Neural cell (in vitro differentiated cells): ENCODE measurements around the gene NPTXR. TPM values are rescaled to one million over a fixed set of nuclear protein-coding genes. Genes with fewer than 3 reads are reported as not detected.
"Not testable (repeated sequence)": the region's sequence is repeated elsewhere in the genome, so short reads cannot be mapped to it uniquely, and the experiment has no call there.

Source experiments
- H2AFZ ChIP-seq: fragments of 200-600, 300-800 bp; sonication (generic), shearing (Covaris generic); 2 replicates; pipeline ENCODE4 v1.6.0; 2014; ENCODE audit warnings: low read depth, mild to moderate bottlenecking, antibody characterized with exemption, low read length, moderate library complexity
- H3F3A ChIP-seq: fragments of 200-600 bp; shearing (Covaris generic); 2 replicates; pipeline ENCODE4 v1.6.1; 2016; ENCODE audit warnings: mild to moderate bottlenecking, moderate library complexity, mixed read lengths, antibody characterized with exemption, low read length; ENCODE audit not compliant: insufficient read depth, poor library complexity, severe bottlenecking
- H3K27ac ChIP-seq: fragments of 200-600, 300-800 bp; sonication (generic), shearing (Covaris generic); 2 replicates; pipeline ENCODE4 v1.5.1; 2014; ENCODE audit warnings: mild to moderate bottlenecking, low read length, moderate library complexity
- H3K27me3 ChIP-seq: fragments of 300-800, 200-600 bp; sonication (generic), shearing (Covaris generic); 2 replicates; pipeline ENCODE4 v1.6.0; 2014; ENCODE audit warnings: mild to moderate bottlenecking, low read depth, low read length, moderate library complexity; ENCODE audit not compliant: insufficient read depth
- H3K36me3 ChIP-seq: fragments of 300-800, 200-600 bp; sonication (generic), shearing (Covaris generic); 2 replicates; pipeline ENCODE4 v1.5.1; 2014; ENCODE audit warnings: mild to moderate bottlenecking, antibody characterized with exemption, low read length, moderate library complexity; ENCODE audit not compliant: insufficient read depth
- H3K4me2 ChIP-seq: fragments of 300-800, 200-600 bp; sonication (generic), shearing (Covaris generic); 2 replicates; pipeline ENCODE4 v1.6.0; 2014; ENCODE audit warnings: mild to moderate bottlenecking, low read length
- H3K4me3 ChIP-seq: fragments of 300-800, 200-600 bp; sonication (generic), shearing (Covaris generic); 2 replicates; pipeline ENCODE4 v1.5.1; 2014; ENCODE audit warnings: mild to moderate bottlenecking, low read length, moderate library complexity
- H3K79me2 ChIP-seq: fragments of 200-600 bp; shearing (Covaris generic); replicated peaks from 2 replicates; pipeline ENCODE4 v1.6.0; 2014; ENCODE audit warnings: mild to moderate bottlenecking, low read length, moderate library complexity; ENCODE audit not compliant: insufficient read depth
- H3K9ac ChIP-seq: fragments of 300-800, 200-600 bp; sonication (generic), shearing (Covaris generic); 2 replicates; pipeline ENCODE4 v1.6.1; 2016; ENCODE audit warnings: mild to moderate bottlenecking, low read length, mixed read lengths
- H3K9me2 ChIP-seq: fragments of 200-600 bp; shearing (Covaris generic); 2 replicates; pipeline ENCODE4 v1.6.1; 2016; ENCODE audit warnings: mild to moderate bottlenecking, low read length, mixed read lengths; ENCODE audit not compliant: insufficient read depth
- H3K9me3 ChIP-seq: fragments of 200-600, 300-800 bp; sonication (generic), shearing (Covaris generic); 2 replicates; pipeline ENCODE4 v1.6.1; 2016; ENCODE audit warnings: mild to moderate bottlenecking, mixed run types, low read length, moderate library complexity, mixed read lengths
- H4K20me1 ChIP-seq: fragments of 200-600 bp; shearing (Covaris generic); 2 replicates; pipeline ENCODE4 v1.6.1; 2016; ENCODE audit warnings: mild to moderate bottlenecking, mixed run types; ENCODE audit not compliant: insufficient read depth
- CTCF ChIP-seq: fragments of 450-650 bp; IDR thresholded peaks from 2 replicates; pipeline ENCODE4 v1.5.1; 2014; ENCODE audit warnings: antibody characterized with exemption, mild to moderate bottlenecking, moderate library complexity; ENCODE audit not compliant: poor library complexity, severe bottlenecking
- EP300 ChIP-seq: fragments of 450-650 bp; conservative IDR thresholded peaks from 2 replicates; pipeline ENCODE4 v1.6.1; 2014; ENCODE audit warnings: antibody characterized with exemption, mild to moderate bottlenecking, moderate library complexity; ENCODE audit not compliant: poor library complexity, severe bottlenecking
- EZH2 ChIP-seq: fragments of 200-600, 300-800 bp; shearing (Covaris generic), sonication (generic); IDR thresholded peaks from 2 replicates; pipeline ENCODE4 v1.6.1; 2014; ENCODE audit warnings: antibody characterized with exemption, low read length, borderline replicate concordance, mild to moderate bottlenecking; ENCODE audit not compliant: insufficient read depth, poor library complexity, severe bottlenecking
- MXI1 ChIP-seq: fragments of 450-650 bp; conservative IDR thresholded peaks from 2 replicates; pipeline ENCODE4 v1.6.1; 2014; ENCODE audit warnings: antibody characterized with exemption, mild to moderate bottlenecking; ENCODE audit not compliant: poor library complexity, severe bottlenecking
- POLR2AphosphoS5 ChIP-seq: IDR thresholded peaks from 2 replicates; pipeline ENCODE4 v1.6.1; 2012
- RAD21 ChIP-seq: fragments of 450-650 bp; conservative IDR thresholded peaks from 2 replicates; pipeline ENCODE4 v1.6.1; 2014; ENCODE audit warnings: antibody characterized with exemption, mild to moderate bottlenecking, moderate library complexity
- SMC3 ChIP-seq: fragments of 450-650 bp; conservative IDR thresholded peaks from 2 replicates; pipeline ENCODE4 v1.6.1; 2014; ENCODE audit warnings: antibody characterized with exemption, mild to moderate bottlenecking, moderate library complexity; ENCODE audit not compliant: poor library complexity
- TAF1 ChIP-seq: IDR thresholded peaks from 2 replicates; pipeline ENCODE4 v1.6.1; 2012; ENCODE audit warnings: low read depth
- polyA plus RNA-seq: library from polyadenylated mRNA; depleted of rRNA; stranded (reverse); fragments of >200 nt; gene quantifications from 2 replicates; pipeline ENCODE4 v1.2.3, GENCODE V29; 2014
- TF ChIP-seq, protein P1 (sequence below): IDR thresholded peaks from 2 replicates; pipeline ENCODE4 v1.6.1; 2012; ENCODE audit warnings: borderline replicate concordance

The NPTXR gene
- polyA plus RNA-seq, 1 donor from 2014 or later, result 17.0 TPM

GRCh38 chr22:38859581-38860282 is 15.9 kb upstream of the NPTXR start:
- Histone ChIP-seq H3K4me2 (no peak overlapping the region), H3K4me3 (no peak overlapping the region), H3K9ac (no peak overlapping the region), H3K27me3 (no peaks in the 10 kb centered on the region), H3F3A (no peaks in the 10 kb centered on the region), H2AFZ (no peak overlapping the region), H3K27ac (no peak overlapping the region), H3K9me2 (no peaks in the 10 kb centered on the region), H4K20me1 (no peaks in the 10 kb centered on the region), H3K79me2 (no peaks in the 10 kb centered on the region), H3K36me3 (no peaks in the 10 kb centered on the region), H3K9me3 (no peaks in the 10 kb centered on the region)
- TF ChIP-seq TAF1 (no peak), CTCF (no peak), EZH2 (no peak), MXI1 (no peak), RAD21 (no peak), POLR2AphosphoS5 (no peak), SMC3 (no peak), EP300 (no peak)
- TF ChIP-seq, protein P1, sequence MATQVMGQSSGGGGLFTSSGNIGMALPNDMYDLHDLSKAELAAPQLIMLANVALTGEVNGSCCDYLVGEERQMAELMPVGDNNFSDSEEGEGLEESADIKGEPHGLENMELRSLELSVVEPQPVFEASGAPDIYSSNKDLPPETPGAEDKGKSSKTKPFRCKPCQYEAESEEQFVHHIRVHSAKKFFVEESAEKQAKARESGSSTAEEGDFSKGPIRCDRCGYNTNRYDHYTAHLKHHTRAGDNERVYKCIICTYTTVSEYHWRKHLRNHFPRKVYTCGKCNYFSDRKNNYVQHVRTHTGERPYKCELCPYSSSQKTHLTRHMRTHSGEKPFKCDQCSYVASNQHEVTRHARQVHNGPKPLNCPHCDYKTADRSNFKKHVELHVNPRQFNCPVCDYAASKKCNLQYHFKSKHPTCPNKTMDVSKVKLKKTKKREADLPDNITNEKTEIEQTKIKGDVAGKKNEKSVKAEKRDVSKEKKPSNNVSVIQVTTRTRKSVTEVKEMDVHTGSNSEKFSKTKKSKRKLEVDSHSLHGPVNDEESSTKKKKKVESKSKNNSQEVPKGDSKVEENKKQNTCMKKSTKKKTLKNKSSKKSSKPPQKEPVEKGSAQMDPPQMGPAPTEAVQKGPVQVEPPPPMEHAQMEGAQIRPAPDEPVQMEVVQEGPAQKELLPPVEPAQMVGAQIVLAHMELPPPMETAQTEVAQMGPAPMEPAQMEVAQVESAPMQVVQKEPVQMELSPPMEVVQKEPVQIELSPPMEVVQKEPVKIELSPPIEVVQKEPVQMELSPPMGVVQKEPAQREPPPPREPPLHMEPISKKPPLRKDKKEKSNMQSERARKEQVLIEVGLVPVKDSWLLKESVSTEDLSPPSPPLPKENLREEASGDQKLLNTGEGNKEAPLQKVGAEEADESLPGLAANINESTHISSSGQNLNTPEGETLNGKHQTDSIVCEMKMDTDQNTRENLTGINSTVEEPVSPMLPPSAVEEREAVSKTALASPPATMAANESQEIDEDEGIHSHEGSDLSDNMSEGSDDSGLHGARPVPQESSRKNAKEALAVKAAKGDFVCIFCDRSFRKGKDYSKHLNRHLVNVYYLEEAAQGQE, result no peak

- no peak for TF ChIP-seq CTCF
- TF ChIP-seq, protein P1, result no peak
- Histone ChIP-seq H3K79me2 (no peaks in the 10 kb centered on the region), H3K27ac (no peak overlapping the region), H3K36me3 (no peaks in the 10 kb centered on the region), H3K4me2 (no peak overlapping the region), H3K9me3 (no peaks in the 10 kb centered on the region), H4K20me1 (no peaks in the 10 kb centered on the region), H3K9me2 (no peaks in the 10 kb centered on the region), H2AFZ (no peak overlapping the region), H3K27me3 (no peaks in the 10 kb centered on the region), H3F3A (no peaks in the 10 kb centered on the region), H3K4me3 (no peak overlapping the region), H3K9ac (no peak overlapping the region)
These were observed 14.7 kb upstream of the NPTXR start for GRCh38 chr22:38858492-38858891.

DNA sequence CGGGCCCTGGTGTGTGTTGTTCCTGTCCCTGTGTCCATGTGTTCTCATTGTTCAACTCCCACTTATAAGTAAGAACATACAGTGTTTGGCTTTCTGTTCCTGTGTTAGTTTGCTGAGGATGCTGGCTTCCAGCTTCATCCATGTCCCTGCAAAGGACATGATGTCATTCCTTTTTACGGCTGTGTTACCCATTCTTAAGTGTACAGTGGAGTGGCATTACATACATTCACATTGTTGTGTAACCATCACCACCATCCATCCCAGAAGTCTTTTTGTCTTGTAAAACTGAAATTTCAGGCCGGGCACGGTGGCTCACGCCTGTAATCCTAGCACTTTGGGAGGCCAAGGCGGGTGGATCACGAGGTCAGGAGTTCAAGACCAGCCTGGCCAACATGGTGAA is 10.6 kb upstream of the NPTXR start:
- not testable (repeated sequence) for H3K27ac ChIP-seq, H3K9me2 ChIP-seq, H3K9me3 ChIP-seq, H2AFZ ChIP-seq, H4K20me1 ChIP-seq, H3K79me2 ChIP-seq, H3F3A ChIP-seq, H3K36me3 ChIP-seq, H3K9ac ChIP-seq, H3K4me3 ChIP-seq, H3K4me2 ChIP-seq, H3K27me3 ChIP-seq
